Fibroblast of lung (primary cell): ENCODE measurements around the gene KNDC1. TPM values are rescaled to one million over a fixed set of nuclear protein-coding genes. Genes with fewer than 3 reads are reported as not detected.

ENCODE experiments used
- DNase-seq, 2 donors: peaks; one replicate each; pipeline versions ENCODE4 v3.0.0 to v3.0.0-alpha.2; 2010; ENCODE audit warnings: low read depth in 2 of 2
- H2AFZ ChIP-seq: 2 replicates; pipeline ENCODE4 v1.5.1; 2012; ENCODE audit warnings: low read length, control low read depth, inconsistent platforms
- H3K27ac ChIP-seq: 2 replicates; pipeline ENCODE4 v1.5.1; 2011; ENCODE audit warnings: low read length, control low read depth; ENCODE audit not compliant: insufficient read depth
- H3K27me3 ChIP-seq: 2 replicates; pipeline ENCODE4 v1.5.1; 2011; ENCODE audit warnings: mild to moderate bottlenecking, low read length; ENCODE audit not compliant: control insufficient read depth, insufficient read depth
- H3K36me3 ChIP-seq: 2 replicates; pipeline ENCODE4 v1.5.1; 2011; ENCODE audit warnings: low read length; ENCODE audit not compliant: control insufficient read depth, insufficient read depth
- H3K4me1 ChIP-seq: 2 replicates; pipeline ENCODE4 v1.5.1; 2011; ENCODE audit warnings: low read length; ENCODE audit not compliant: control insufficient read depth, insufficient read depth; ENCODE audit errors: extremely low read depth
- H3K4me2 ChIP-seq: 2 replicates; pipeline ENCODE4 v1.5.1; 2011; ENCODE audit warnings: low read length, control low read depth; ENCODE audit not compliant: insufficient read depth; ENCODE audit errors: extremely low read depth
- H3K4me3 ChIP-seq, 4 experiments: fragments of 200-600 bp in 1 of 4; sonication (generic) in 1 of 4; replicated peaks in 1 of 4; 2 replicates each; pipeline ENCODE4 v1.5.1; 2011 to 2016; ENCODE audit warnings: low read length in 4 of 4, low read depth in 3 of 4, mild to moderate bottlenecking in 3 of 4, control low read depth in 2 of 4, inconsistent platforms in 1 of 4, mixed read lengths in 1 of 4; ENCODE audit not compliant: insufficient read depth in 1 of 4; ENCODE audit errors: control extremely low read depth in 1 of 4
- H3K79me2 ChIP-seq: 2 replicates; pipeline ENCODE4 v1.5.1; 2012; ENCODE audit warnings: mild to moderate bottlenecking, low read length, inconsistent platforms; ENCODE audit not compliant: control insufficient read depth, insufficient read depth
- H3K9ac ChIP-seq: 2 replicates; pipeline ENCODE4 v1.5.1; 2011; ENCODE audit warnings: mild to moderate bottlenecking, low read length, control low read depth; ENCODE audit not compliant: insufficient read depth
- H3K9me3 ChIP-seq: 2 replicates; pipeline ENCODE4 v1.5.1; 2012; ENCODE audit warnings: low read depth, low read length; ENCODE audit not compliant: control insufficient read depth, insufficient read depth
- H4K20me1 ChIP-seq: 2 replicates; pipeline ENCODE4 v1.5.1; 2011; ENCODE audit warnings: low read length; ENCODE audit not compliant: control insufficient read depth, insufficient read depth; ENCODE audit errors: extremely low read depth
- CTCF ChIP-seq, 2 donors: IDR thresholded peaks in 1 of 2; conservative IDR thresholded peaks in 1 of 2; 1 replicate in 1 of 2; 2 replicates in 1 of 2; pipeline ENCODE4 v1.5.1; 2011 to 2012; ENCODE audit warnings: low read length in 2 of 2, control low read depth in 1 of 2, inconsistent platforms in 1 of 2, low read depth in 1 of 2, mild to moderate bottlenecking in 1 of 2
- EZH2 ChIP-seq: IDR thresholded peaks from 2 replicates; pipeline ENCODE4 v1.5.1; 2012; ENCODE audit warnings: low read length, control low read depth, mild to moderate bottlenecking; ENCODE audit errors: missing control alignments
- polyA plus RNA-seq, 2 donors: library from polyadenylated mRNA; depleted of rRNA in 1 of 2; stranded (reverse) in 1 of 2; unstranded in 1 of 2; fragments of >200 nt; gene quantifications; 2 replicates each; pipeline ENCODE4 v1.2.1, GENCODE V29; 2011 to 2012; ENCODE audit warnings: missing spikeins in 1 of 2
- total RNA-seq: library from RNA; depleted of rRNA; stranded (reverse); fragments of >200 nt; gene quantifications from 2 replicates; pipeline ENCODE4 v1.2.1, GENCODE V29; 2014

KNDC1 gene
- total and polyA plus RNA-seq, 2 donors (not counting 1 experiment from before 2014, with no cell fraction given): 0.20 to 0.50 TPM

DNA sequence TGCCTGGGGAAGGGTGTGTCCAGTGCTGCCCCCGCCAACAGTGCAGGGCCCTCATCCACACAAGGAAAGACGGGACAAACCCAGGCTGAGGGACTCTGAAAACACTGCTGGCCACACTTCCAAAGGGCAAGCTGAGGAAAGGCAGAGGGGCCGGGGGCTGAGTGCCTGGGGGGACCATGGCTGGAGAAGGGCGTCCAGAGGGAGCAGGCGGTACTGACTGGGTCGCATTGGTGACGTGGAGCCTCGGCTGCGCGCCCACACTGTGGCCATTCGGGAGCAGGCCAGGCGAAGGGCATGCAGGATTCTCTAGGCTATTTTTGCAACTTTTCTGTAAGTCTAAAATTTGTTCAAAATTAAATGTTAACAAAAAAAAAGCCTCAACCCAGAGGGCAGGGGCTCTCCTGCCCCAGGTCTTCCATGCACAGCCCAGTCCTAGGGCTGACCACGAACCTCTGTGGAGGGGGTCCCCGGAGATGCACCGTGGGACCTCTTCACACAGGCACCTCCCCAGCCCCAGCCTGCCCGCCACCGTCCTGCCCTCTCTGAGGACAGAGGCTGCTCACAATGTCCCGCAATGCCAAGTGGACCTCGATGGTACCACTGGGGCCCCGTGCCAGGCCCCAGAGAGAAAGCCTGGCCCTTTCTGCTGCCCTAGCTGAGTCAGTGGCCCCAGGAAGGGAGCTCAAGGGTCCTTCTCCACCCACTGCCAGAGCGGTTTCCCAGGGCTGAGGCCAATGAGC, 106.2 kb downstream of the KNDC1 start:
- no peak overlapping the region for H3K9ac ChIP-seq
- no peak overlapping the region for H3K27ac ChIP-seq
- H3K4me3 ChIP-seq: no peak overlapping the region
- H3K4me1 ChIP-seq: peaks cover 1% of the 10 kb centered on the region
- no peak for TF ChIP-seq CTCF (conservative IDR thresholded peaks at IDR 0.05 in 1 of 2, IDR thresholded peaks at IDR 0.05 in 1 of 2; ENCODE audit: low read depth in 1 of 2, low read length in 2 of 2)
- no peak for TF ChIP-seq EZH2
- no peaks in the 10 kb centered on the region for H3K79me2 ChIP-seq
- no peaks in the 10 kb centered on the region for H3K27me3 ChIP-seq
- no peaks in the 10 kb centered on the region for H3K36me3 ChIP-seq
- H2AFZ ChIP-seq: no peak overlapping the region
- H4K20me1 ChIP-seq: no peaks in the 10 kb centered on the region
- DNase-seq: no peak
- no peaks in the 10 kb centered on the region for H3K9me3 ChIP-seq
- H3K4me2 ChIP-seq: no peak overlapping the region

GRCh38 chr10:133267293-133267692, 107.3 kb downstream of the KNDC1 start:
- no peak for TF ChIP-seq EZH2
- TF ChIP-seq CTCF (conservative IDR thresholded peaks at IDR 0.05 in 1 of 2, IDR thresholded peaks at IDR 0.05 in 1 of 2; ENCODE audit: low read depth in 1 of 2, low read length in 2 of 2): no peak
- H2AFZ ChIP-seq: no peak overlapping the region
- DNase-seq: no peak

GRCh38 chr10:133267829-133268228, 107.8 kb downstream of the KNDC1 start:
- no peaks in the 10 kb centered on the region for H3K9me3 ChIP-seq
- no peak overlapping the region for H3K27ac ChIP-seq
- TF ChIP-seq CTCF (conservative IDR thresholded peaks at IDR 0.05 in 1 of 2, IDR thresholded peaks at IDR 0.05 in 1 of 2; ENCODE audit: low read depth in 1 of 2, low read length in 2 of 2) (no peak), EZH2 (no peak)
- no peak for DNase-seq
- no peaks in the 10 kb centered on the region for H3K4me1 ChIP-seq
- no peak overlapping the region for H2AFZ ChIP-seq
- no peaks in the 10 kb centered on the region for H3K36me3 ChIP-seq
- H3K4me2 ChIP-seq: no peak overlapping the region
- no peaks in the 10 kb centered on the region for H3K79me2 ChIP-seq
- no peak overlapping the region for H3K4me3 ChIP-seq
- no peaks in the 10 kb centered on the region for H4K20me1 ChIP-seq
- no peaks in the 10 kb centered on the region for H3K27me3 ChIP-seq
- H3K9ac ChIP-seq: no peak overlapping the region

More at GRCh38 chr10:133267293-133267692, 107.3 kb downstream of the KNDC1 start:
- Histone ChIP-seq H3K4me1 (no peaks in the 10 kb centered on the region), H3K4me3 (no peak overlapping the region), H3K9ac (no peak overlapping the region), H3K36me3 (no peaks in the 10 kb centered on the region), H3K27me3 (no peaks in the 10 kb centered on the region), H3K4me2 (no peak overlapping the region), H3K9me3 (no peaks in the 10 kb centered on the region), H3K27ac (no peak overlapping the region), H3K79me2 (no peaks in the 10 kb centered on the region), H4K20me1 (no peaks in the 10 kb centered on the region)
